Upper lobe of left lung (tissue), 6 donors: ENCODE data around the gene C17orf114.
A peak's percentile ranks its signal among the peaks of the same experiment; 100 is the strongest.

Experiments
- ATAC-seq, 2 donors: fragments of 200-7000 bp; cut with Tn5 transposase; one replicate each; pipeline ENCODE4 v1.9.1; 2022; ENCODE audit warnings: mild to moderate bottlenecking in 2 of 2, moderate library complexity in 2 of 2; ENCODE audit not compliant: low FRiP score in 2 of 2
- DNase-seq, 2 donors: peaks; one replicate each; pipeline ENCODE4 v3.0.0-alpha.2; 2019 to 2020
- H3K27ac ChIP-seq, 4 donors: fragments of 200-600 bp; sonication (generic); one replicate each; pipeline ENCODE4 v1.5.1; 2016 to 2019
- H3K27me3 ChIP-seq, 4 donors: fragments of 200-600 bp; sonication (generic); one replicate each; pipeline ENCODE4 v1.5.1; 2017 to 2019
- H3K36me3 ChIP-seq, 4 donors: fragments of 200-600 bp; sonication (generic); one replicate each; pipeline ENCODE4 v1.5.1; 2016 to 2019
- H3K4me1 ChIP-seq, 4 donors: fragments of 200-600 bp; sonication (generic); one replicate each; pipeline ENCODE4 v1.5.1; 2018 to 2019
- H3K4me3 ChIP-seq, 4 donors: fragments of 200-600 bp; sonication (generic); one replicate each; pipeline ENCODE4 v1.5.1; 2017 to 2019; ENCODE audit warnings: mild to moderate bottlenecking in 2 of 4, moderate library complexity in 1 of 4
- H3K9me3 ChIP-seq, 4 donors: fragments of 200-600 bp; sonication (generic); one replicate each; pipeline ENCODE4 v1.5.1; 2018 to 2019
- CTCF ChIP-seq, 6 experiments: fragments of 450-650 bp in 4 of 6; fragments of 200-600 bp in 2 of 6; sonication (generic) in 2 of 6; IDR thresholded peaks; one replicate each; pipeline ENCODE4 v1.5.1; 2016 to 2019; ENCODE audit warnings: antibody characterized with exemption in 6 of 6
- EP300 ChIP-seq, 4 donors: sonication (generic); formaldehyde crosslinking; IDR thresholded peaks; one replicate each; pipeline ENCODE4 v1.5.1; 2017; ENCODE audit warnings: antibody characterized with exemption in 4 of 4, control low read depth in 2 of 4
- POLR2A ChIP-seq, 4 donors: fragments of 450-650 bp; IDR thresholded peaks; one replicate each; pipeline ENCODE4 v1.5.1; 2016 to 2017; ENCODE audit warnings: antibody characterized with exemption in 4 of 4, mild to moderate bottlenecking in 2 of 4
- POLR2AphosphoS5 ChIP-seq, 2 donors: sonication (generic); formaldehyde crosslinking; IDR thresholded peaks; one replicate each; pipeline ENCODE4 v1.5.1; 2017; ENCODE audit warnings: antibody characterized with exemption in 2 of 2
- WGBS, 2 donors: methylation state at CpG; one replicate each; pipeline ENCODE4 v1.1.5; 2017 to 2018; 5-methylcytosine and 5-hydroxymethylcytosine counted together
- donor health status: DM: no; HTN: no; CAD: no; lungs with moderate emphysema.
- donor health status: DM: no; HTN: yes; CAD: no; lungs with severe emphysema.

C17orf114 gene

GRCh38 chr17:4789701-4789950 lies 12.5 kb downstream of the C17orf114 start:
- Histone ChIP-seq H3K36me3 (no peaks in the 10 kb centered on the region), H3K4me1 (peaks cover 33 to 47% (median 39%) of the 10 kb centered on the region in 4 donors), H3K4me3 (peak overlapping the region; percentile 70 to 79 (median 78)), H3K27me3 (peaks cover 0 to 6% (median 0%) of the 10 kb centered on the region in 4 donors), H3K9me3 (no peaks in the 10 kb centered on the region), H3K27ac (peak overlapping the region; percentile 89 to 97 (median 92))
- TF ChIP-seq POLR2AphosphoS5 (IDR thresholded peaks at IDR 0.05) (no peak), EP300 (IDR thresholded peaks at IDR 0.05) (no peak), POLR2A (IDR thresholded peaks at IDR 0.05) (no peak), CTCF (IDR thresholded peaks at IDR 0.05) (no peak)
- DNase-seq (no peak), ATAC-seq (no peak)
- WGBS, 2 donors: 0% methylated on average over 20 of the region's 25 CpGs; no CpG with 5 or more reads in 1 of the 2 donors

DNA sequence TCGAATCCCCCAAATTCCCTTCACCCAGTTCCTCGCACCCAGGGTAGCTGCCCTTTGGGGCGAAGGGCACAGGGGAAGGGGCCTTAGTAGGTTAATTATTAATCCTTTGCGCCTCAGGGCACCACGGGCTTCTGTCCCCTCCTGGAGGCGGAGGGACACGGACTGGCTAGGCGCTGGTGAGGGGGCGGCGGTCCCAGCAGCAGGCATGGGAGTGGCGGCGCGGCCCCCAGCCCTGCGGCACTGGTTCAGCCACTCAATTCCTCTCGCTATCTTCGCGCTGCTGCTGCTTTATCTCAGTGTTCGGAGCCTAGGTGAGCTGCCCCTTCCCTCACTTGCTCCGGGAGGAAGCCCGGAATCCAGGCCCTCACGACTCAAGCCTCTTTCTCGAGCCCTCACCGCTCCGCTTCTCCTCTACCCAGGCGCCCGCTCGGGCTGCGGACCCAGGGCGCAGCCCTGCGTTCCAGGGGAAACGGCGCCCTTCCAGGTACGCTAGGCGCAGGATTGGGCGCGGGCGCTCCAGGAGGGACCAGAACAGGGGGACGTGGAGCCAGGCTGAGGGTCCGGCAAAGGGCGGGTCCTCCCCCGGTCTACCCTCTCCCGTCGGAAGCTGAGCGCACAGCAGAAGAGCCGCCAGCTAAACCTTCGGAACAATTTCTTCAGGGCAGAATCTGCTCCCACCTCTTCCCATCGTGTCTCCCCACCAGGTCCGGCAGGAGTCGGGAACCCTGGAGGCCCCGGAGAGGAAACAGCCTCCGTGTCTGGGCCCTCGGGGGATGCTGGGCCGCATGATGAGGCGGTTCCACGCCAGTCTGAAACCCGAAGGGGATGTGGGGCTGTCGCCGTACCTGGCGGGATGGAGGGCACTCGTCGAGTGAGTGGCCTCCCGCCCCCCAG lies 13.1 kb downstream of the C17orf114 start, which contains the start of gene GLTPD2:
TSS of gene GLTPD2 (plus strand) at position 158 of the 894 bp plus-strand sequence. CDS start at position 206, 48 bp downstream.
- Histone ChIP-seq H3K9me3 (no peaks in the 10 kb centered on the region), H3K27ac (peak within 1 kb of the TSS; percentile 89 to 97 (median 92)), H3K4me3 (peak within 1 kb of the TSS; percentile 70 to 79 (median 78)), H3K4me1 (peaks cover 33 to 47% (median 39%) of the 10 kb centered on the region in 4 donors), H3K36me3 (no peaks in the 10 kb centered on the region), H3K27me3 (peaks cover 0 to 6% (median 0%) of the 10 kb centered on the region in 4 donors)
- DNase-seq (peak in 1 of 2 donors; percentile 84), ATAC-seq (no peak)
- TF ChIP-seq EP300 (IDR thresholded peaks at IDR 0.05) (no peak), POLR2A (IDR thresholded peaks at IDR 0.05) (no peak), POLR2AphosphoS5 (IDR thresholded peaks at IDR 0.05) (no peak), CTCF (IDR thresholded peaks at IDR 0.05) (no peak)
- WGBS, 2 donors: 46 to 53% methylated on average over 42 to 49 of the region's 62 CpGs

DNA sequence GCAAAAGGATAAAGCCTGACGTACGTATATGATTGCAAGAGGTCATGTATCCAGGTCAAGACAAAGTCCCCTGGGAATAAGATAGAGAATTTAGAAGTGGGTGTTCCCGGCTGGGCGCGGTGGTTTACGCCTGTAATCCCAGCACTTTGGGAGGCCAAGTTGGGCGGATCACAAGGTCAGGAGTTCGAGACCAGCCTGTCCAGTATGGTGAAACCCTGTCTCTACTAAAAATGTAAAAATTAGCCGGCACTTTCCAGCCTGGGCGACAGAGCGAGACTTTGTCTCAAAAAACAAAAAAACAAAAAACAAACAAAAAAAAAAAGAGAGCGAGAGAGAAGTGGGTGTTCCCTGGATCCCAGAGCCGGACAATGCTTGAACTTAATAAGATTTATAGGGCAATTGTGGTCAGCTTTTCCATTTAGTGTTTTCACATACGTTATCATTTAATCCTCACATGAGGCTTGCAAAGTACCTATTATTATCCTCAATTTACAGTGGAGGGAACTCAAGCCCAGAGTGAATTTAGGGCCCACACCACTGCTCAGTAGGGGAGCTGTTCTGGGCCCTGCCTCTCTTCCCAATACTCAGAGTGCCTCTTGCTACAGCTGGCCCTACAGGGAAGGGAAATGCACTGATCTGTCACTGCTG lies 13.8 kb downstream of the C17orf114 start:
- DNase-seq: no peak
- Histone ChIP-seq H3K9me3 (no peaks in the 10 kb centered on the region), H3K27me3 (peaks cover 0 to 8% (median 0%) of the 10 kb centered on the region in 4 donors), H3K36me3 (no peaks in the 10 kb centered on the region), H3K4me3 (peak overlapping the region in 2 of 4 donors; percentile 70 to 79), H3K4me1 (peaks cover 33 to 47% (median 39%) of the 10 kb centered on the region in 4 donors), H3K27ac (peak overlapping the region in 2 of 4 donors; percentile 89 to 95)
- TF ChIP-seq POLR2AphosphoS5 (IDR thresholded peaks at IDR 0.05) (no peak), CTCF (IDR thresholded peaks at IDR 0.05) (no peak), POLR2A (IDR thresholded peaks at IDR 0.05) (no peak), EP300 (IDR thresholded peaks at IDR 0.05) (no peak)
- ATAC-seq: no peak
- WGBS, 2 donors: 86 to 87% methylated on average over 14 of the region's 14 CpGs

DNA sequence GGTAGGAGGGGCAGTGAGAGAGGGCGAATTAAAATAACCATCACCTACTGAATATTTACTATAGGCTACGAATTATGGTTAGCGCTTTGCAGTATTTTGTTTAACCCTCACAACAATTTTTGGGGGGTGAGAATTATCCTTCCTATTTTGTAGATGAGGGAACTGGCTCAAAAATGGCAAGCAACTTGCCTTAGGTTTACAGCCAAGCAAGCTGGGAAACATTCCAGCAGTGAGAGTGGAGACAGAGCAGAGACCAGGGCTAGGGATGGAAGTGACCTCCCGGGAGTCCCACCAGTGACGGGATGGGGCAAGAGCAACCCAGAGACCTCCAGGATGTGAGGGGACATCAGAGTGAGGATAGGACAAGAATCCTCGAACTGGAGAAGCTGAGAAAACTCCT lies 15.6 kb downstream of the C17orf114 start:
- Histone ChIP-seq H3K9me3 (no peaks in the 10 kb centered on the region), H3K27me3 (peaks cover 0 to 12% (median 2%) of the 10 kb centered on the region in 4 donors), H3K4me1 (peaks cover 33 to 47% (median 39%) of the 10 kb centered on the region in 4 donors), H3K27ac (peak overlapping the region in 1 of 4 donors; percentile 36), H3K36me3 (no peaks in the 10 kb centered on the region), H3K4me3 (peak overlapping the region in 3 of 4 donors; percentile 22 to 28 (median 25))
- 27 to 29% methylated on average over 6 of the region's 6 CpGs for WGBS, 2 donors
- ATAC-seq: no peak
- no peak for TF ChIP-seq EP300 (IDR thresholded peaks at IDR 0.05)
- no peak for TF ChIP-seq POLR2A (IDR thresholded peaks at IDR 0.05)
- TF ChIP-seq POLR2AphosphoS5 (IDR thresholded peaks at IDR 0.05): no peak
- no peak for TF ChIP-seq CTCF (IDR thresholded peaks at IDR 0.05)
- DNase-seq: no peak
